ENCODE results near the gene IFI27L2.

- TF ChIP-seq, protein P1, sequence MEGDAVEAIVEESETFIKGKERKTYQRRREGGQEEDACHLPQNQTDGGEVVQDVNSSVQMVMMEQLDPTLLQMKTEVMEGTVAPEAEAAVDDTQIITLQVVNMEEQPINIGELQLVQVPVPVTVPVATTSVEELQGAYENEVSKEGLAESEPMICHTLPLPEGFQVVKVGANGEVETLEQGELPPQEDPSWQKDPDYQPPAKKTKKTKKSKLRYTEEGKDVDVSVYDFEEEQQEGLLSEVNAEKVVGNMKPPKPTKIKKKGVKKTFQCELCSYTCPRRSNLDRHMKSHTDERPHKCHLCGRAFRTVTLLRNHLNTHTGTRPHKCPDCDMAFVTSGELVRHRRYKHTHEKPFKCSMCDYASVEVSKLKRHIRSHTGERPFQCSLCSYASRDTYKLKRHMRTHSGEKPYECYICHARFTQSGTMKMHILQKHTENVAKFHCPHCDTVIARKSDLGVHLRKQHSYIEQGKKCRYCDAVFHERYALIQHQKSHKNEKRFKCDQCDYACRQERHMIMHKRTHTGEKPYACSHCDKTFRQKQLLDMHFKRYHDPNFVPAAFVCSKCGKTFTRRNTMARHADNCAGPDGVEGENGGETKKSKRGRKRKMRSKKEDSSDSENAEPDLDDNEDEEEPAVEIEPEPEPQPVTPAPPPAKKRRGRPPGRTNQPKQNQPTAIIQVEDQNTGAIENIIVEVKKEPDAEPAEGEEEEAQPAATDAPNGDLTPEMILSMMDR (IDR thresholded peaks at IDR 0.05; ENCODE audit: poor library complexity, severe bottlenecking) = no peak
- TF ChIP-seq EP300 (conservative IDR thresholded peaks at IDR 0.05; ENCODE audit: poor library complexity, severe bottlenecking) = no peak
- TF ChIP-seq SMC3 (conservative IDR thresholded peaks at IDR 0.05; ENCODE audit: poor library complexity) = no peak
- no peak for TF ChIP-seq RAD21 (conservative IDR thresholded peaks at IDR 0.05)
Observed at GRCh38 chr14:94079891-94080620, 49.3 kb downstream of the IFI27L2 start.

All from neural cell (in vitro differentiated cells).